ENCODE data around the gene TRIM42. TPM values are rescaled to one million over a fixed set of nuclear protein-coding genes. Genes with fewer than 3 reads are reported as not detected.

The TRIM42 gene
- total and polyA plus RNA-seq, 3 donors from 2014 or later = 12.5 to 39.8 (median 21.4) TPM

DNA sequence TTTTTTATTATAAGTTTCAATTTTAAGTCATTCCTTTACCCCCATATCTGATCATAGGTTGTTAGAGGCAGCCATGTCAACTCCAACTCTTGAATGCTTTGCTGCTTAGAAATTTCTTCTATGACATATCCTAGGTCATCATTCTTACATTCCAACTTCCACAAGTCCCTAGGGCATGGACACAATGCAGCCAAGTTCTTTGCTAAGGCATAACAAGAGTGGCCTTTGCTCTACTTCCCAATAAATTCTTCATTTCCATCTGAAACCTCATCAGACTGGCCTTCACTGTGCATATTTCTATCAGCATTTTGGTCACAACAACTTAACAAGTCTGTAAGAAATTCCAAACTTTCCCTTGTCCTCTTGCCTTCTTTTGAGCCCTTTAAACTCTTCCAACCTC is 28.5 kb downstream of the TRIM42 start:
- Histone ChIP-seq H3K27me3 (no peaks in the 10 kb centered on the region), H3K27ac (no peak overlapping the region), H3K9me3 (no peaks in the 10 kb centered on the region), H3K36me3 (ENCODE audit: low read depth, missing control alignments) (no peaks in the 10 kb centered on the region), H3K4me3 (no peak overlapping the region), H3K4me1 (peaks cover 3% of the 10 kb centered on the region)
- no peak for DNase-seq
- TF ChIP-seq, protein P1, sequence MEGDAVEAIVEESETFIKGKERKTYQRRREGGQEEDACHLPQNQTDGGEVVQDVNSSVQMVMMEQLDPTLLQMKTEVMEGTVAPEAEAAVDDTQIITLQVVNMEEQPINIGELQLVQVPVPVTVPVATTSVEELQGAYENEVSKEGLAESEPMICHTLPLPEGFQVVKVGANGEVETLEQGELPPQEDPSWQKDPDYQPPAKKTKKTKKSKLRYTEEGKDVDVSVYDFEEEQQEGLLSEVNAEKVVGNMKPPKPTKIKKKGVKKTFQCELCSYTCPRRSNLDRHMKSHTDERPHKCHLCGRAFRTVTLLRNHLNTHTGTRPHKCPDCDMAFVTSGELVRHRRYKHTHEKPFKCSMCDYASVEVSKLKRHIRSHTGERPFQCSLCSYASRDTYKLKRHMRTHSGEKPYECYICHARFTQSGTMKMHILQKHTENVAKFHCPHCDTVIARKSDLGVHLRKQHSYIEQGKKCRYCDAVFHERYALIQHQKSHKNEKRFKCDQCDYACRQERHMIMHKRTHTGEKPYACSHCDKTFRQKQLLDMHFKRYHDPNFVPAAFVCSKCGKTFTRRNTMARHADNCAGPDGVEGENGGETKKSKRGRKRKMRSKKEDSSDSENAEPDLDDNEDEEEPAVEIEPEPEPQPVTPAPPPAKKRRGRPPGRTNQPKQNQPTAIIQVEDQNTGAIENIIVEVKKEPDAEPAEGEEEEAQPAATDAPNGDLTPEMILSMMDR (IDR thresholded peaks at IDR 0.05) = no peak
- TF ChIP-seq POLR2A (IDR thresholded peaks at IDR 0.05) = no peak
- intact Hi-C loops (cut with DNase I; ENCODE audit: low total_unique reads) = no loop called here

GRCh38 chr3:140708815-140709214 is 31.0 kb downstream of the TRIM42 start:
- H3K4me1 ChIP-seq = peaks cover 3% of the 10 kb centered on the region
- no peak overlapping the region for H3K4me3 ChIP-seq
- intact Hi-C loops (cut with DNase I; ENCODE audit: low total_unique reads) = no loop called here
- no peaks in the 10 kb centered on the region for H3K36me3 ChIP-seq (ENCODE audit: low read depth, missing control alignments)
- WGBS, 2 donors = 61 to 69% methylated on average over 2 of the region's 2 CpGs
- H3K9me3 ChIP-seq = no peaks in the 10 kb centered on the region
- peak overlapping the region in 1 of 2 donors; percentile 1 for H3K27ac ChIP-seq
- no peaks in the 10 kb centered on the region for H3K27me3 ChIP-seq
- no peak for TF ChIP-seq POLR2A (IDR thresholded peaks at IDR 0.05)
- TF ChIP-seq, protein P1 (IDR thresholded peaks at IDR 0.05) = no peak
- DNase-seq = peak; percentile 54

DNA sequence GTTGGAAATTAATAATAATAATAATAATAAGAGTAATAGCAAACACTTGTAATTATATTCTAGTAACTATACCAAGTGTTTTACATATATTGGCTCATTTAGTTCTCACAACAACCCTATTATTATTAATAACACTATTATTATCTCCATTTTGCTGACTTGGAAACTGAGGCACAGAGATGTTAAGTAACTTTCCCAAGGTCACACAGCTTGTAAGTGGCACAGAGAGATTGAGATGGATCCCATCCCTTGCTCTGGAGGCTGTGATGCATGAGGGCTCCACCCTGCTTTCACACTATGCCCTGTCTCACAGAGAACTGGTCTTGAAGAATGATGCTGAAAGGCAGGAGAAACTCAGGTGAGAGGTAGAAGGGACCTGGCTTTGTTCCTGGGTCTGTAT is 31.9 kb downstream of the TRIM42 start:
- H3K4me1 ChIP-seq = peaks cover 3% of the 10 kb centered on the region
- no peak for DNase-seq
- no peak overlapping the region for H3K27ac ChIP-seq
- H3K4me3 ChIP-seq = no peak overlapping the region
- no peaks in the 10 kb centered on the region for H3K36me3 ChIP-seq (ENCODE audit: low read depth, missing control alignments)
- H3K27me3 ChIP-seq = no peaks in the 10 kb centered on the region
- intact Hi-C loops (cut with DNase I; ENCODE audit: low total_unique reads) = loop anchor here (10.0 kb wide), 1 partner anchor 115 kb away; no protein-coding TSS in a partner anchor
- no peaks in the 10 kb centered on the region for H3K9me3 ChIP-seq
- no peak for TF ChIP-seq POLR2A (IDR thresholded peaks at IDR 0.05)
- TF ChIP-seq, protein P1 (IDR thresholded peaks at IDR 0.05) = no peak

GRCh38 chr3:140710711-140711389 is 33.0 kb downstream of the TRIM42 start:
- Histone ChIP-seq H3K27ac (no peak overlapping the region), H3K9me3 (no peaks in the 10 kb centered on the region), H3K4me1 (peaks cover 3% of the 10 kb centered on the region), H3K36me3 (ENCODE audit: low read depth, missing control alignments) (no peaks in the 10 kb centered on the region), H3K4me3 (no peak overlapping the region), H3K27me3 (no peaks in the 10 kb centered on the region)
- TF ChIP-seq, protein P1 (IDR thresholded peaks at IDR 0.05) = no peak
- no peak for TF ChIP-seq POLR2A (IDR thresholded peaks at IDR 0.05)
- 89% methylated on average over 2 of the region's 2 CpGs for WGBS, 2 donors
- intact Hi-C loops (cut with DNase I; ENCODE audit: low total_unique reads) = loop anchor here (10.0 kb wide), 1 partner anchor 116 kb away; no protein-coding TSS in a partner anchor
- DNase-seq = no peak

All from testis (tissue), 3 donors.